ENCODE measurements around the gene PTPRQ. TPM values are rescaled to one million over a fixed set of nuclear protein-coding genes. Genes with fewer than 3 reads are reported as not detected.

PTPRQ gene
- total and polyA plus RNA-seq, 12 donors = 0.04 to 1.9 (median 0.37) TPM; not detected in 1

DNA sequence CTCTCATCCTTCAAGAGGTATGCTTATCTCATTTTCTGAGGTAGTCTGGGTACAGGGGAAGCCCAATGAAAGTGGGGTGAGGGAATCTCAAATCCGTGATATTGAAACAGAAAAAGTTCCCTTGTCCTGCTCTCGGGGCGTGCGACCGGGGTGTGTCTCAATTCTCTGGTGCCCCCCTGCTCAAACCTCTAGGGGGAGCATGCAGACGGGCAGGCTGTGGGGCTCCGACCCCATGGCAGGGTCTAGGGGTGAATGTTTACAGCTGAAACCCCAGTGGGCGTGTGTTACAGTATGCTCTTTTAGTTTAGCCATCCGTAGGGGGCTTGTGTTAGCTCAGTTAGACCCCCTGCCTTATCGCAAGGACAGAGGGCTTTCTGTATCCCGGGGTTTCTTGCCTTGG, 68.7 kb downstream of the PTPRQ start:
- WGBS, 2 donors = 41 to 56% methylated on average over 11 of the region's 11 CpGs
- Histone ChIP-seq H3K36me3 (no peaks in the 10 kb centered on the region), H3K9me3 (peaks cover 0 to 11% (median 2%) of the 10 kb centered on the region in 11 donors), H3K27ac (no peak overlapping the region), H3K4me3 (peak overlapping the region in 1 of 10 donors; percentile 25), H3K4me1 (no peaks in the 10 kb centered on the region), H3K27me3 (peaks cover 0 to 4% (median 0%) of the 10 kb centered on the region in 7 donors)
- DNase-seq (no peak), ATAC-seq (no peak)
- intact Hi-C loops (cut with DNase I) = no loop called here
- no peak for TF ChIP-seq CTCF (IDR thresholded peaks at IDR 0.05)

DNA sequence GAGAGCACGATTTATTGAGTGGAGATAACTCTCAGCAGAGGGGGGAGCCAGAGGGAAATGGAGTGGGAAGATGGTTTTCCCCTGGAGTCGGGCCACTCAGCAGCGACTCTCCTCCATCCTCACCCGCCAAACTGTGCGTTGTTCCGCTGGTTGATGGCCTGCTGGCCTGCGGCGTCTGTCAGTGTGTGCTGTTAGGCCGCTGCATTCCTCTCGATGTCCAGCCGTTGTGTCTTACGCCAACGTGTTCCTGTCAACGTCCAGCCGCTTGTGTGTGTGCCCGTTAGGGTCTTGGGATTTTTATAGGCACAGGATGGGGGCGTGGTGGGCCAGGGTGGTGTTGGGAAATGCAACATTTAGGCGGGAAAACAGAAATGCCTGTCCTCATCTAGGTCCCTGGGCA, 69.2 kb downstream of the PTPRQ start:
- H3K27ac ChIP-seq = no peak overlapping the region
- intact Hi-C loops (cut with DNase I) = no loop called here
- H3K27me3 ChIP-seq = peaks cover 0 to 4% (median 0%) of the 10 kb centered on the region in 7 donors
- H3K9me3 ChIP-seq = peaks cover 0 to 16% (median 2%) of the 10 kb centered on the region in 11 donors
- no peak for TF ChIP-seq CTCF (IDR thresholded peaks at IDR 0.05)
- 38 to 61% methylated on average over 18 of the region's 18 CpGs for WGBS, 2 donors
- no peaks in the 10 kb centered on the region for H3K36me3 ChIP-seq
- peak in 1 of 8 donors; percentile 50 for ATAC-seq
- DNase-seq = no peak
- H3K4me1 ChIP-seq = no peaks in the 10 kb centered on the region
- H3K4me3 ChIP-seq = peak overlapping the region in 2 of 10 donors; percentile 25

GRCh38 chr12:80517655-80518054, 73.6 kb downstream of the PTPRQ start:
- intact Hi-C loops (cut with DNase I) = no loop called here
- no peak overlapping the region for H3K27ac ChIP-seq
- H3K36me3 ChIP-seq = no peaks in the 10 kb centered on the region
- peaks cover 0 to 39% (median 2%) of the 10 kb centered on the region in 11 donors for H3K9me3 ChIP-seq
- WGBS, 2 donors = 93 to 96% methylated on average over 2 of the region's 2 CpGs
- H3K4me1 ChIP-seq = no peaks in the 10 kb centered on the region
- DNase-seq (no peak), ATAC-seq (no peak)
- TF ChIP-seq CTCF (IDR thresholded peaks at IDR 0.05) = no peak
- peaks cover 0 to 4% (median 0%) of the 10 kb centered on the region in 7 donors for H3K27me3 ChIP-seq
- H3K4me3 ChIP-seq = no peak overlapping the region

- H3K27me3 ChIP-seq = no peaks in the 10 kb centered on the region
- no peak overlapping the region for H3K4me3 ChIP-seq
- H3K9me3 ChIP-seq = no peaks in the 10 kb centered on the region
- intact Hi-C loops (cut with DNase I) = no loop called here
- H3K27ac ChIP-seq = no peak overlapping the region
- H3K4me1 ChIP-seq = no peaks in the 10 kb centered on the region
- DNase-seq (no peak), ATAC-seq (no peak)
- TF ChIP-seq CTCF (IDR thresholded peaks at IDR 0.05) = no peak
- no peaks in the 10 kb centered on the region for H3K36me3 ChIP-seq
These were observed 87.6 kb downstream of the PTPRQ start for GRCh38 chr12:80531646-80532045.
